Stimulated activated CD4-positive, alpha-beta T cell treated with anti-CD3 and anti-CD28 coated beads, Interleukin-1b, Interleukin-23, amount 100 ng/mL, for 48 hours (primary cell): Measurements from ENCODE around the gene IAH1.
A peak's percentile ranks its signal among the peaks of the same experiment; 100 is the strongest.
"Not testable (repeated sequence)": the region's sequence is repeated elsewhere in the genome, so short reads cannot be mapped to it uniquely, and the experiment has no call there.

Experiments
- DNase-seq: peaks from one replicate; pipeline ENCODE4 v3.0.0-alpha.2; 2020

IAH1 gene

GRCh38 chr2:9473985-9474360 lies 378 bp upstream of the IAH1 start:
- DNase-seq = peak; percentile 69

GRCh38 chr2:9477914-9478313 lies 3.6 kb downstream of the IAH1 start:
- no peak for DNase-seq

- DNase-seq = no peak
Observed at GRCh38 chr2:9478526-9478925, 4.2 kb downstream of the IAH1 start.

DNA sequence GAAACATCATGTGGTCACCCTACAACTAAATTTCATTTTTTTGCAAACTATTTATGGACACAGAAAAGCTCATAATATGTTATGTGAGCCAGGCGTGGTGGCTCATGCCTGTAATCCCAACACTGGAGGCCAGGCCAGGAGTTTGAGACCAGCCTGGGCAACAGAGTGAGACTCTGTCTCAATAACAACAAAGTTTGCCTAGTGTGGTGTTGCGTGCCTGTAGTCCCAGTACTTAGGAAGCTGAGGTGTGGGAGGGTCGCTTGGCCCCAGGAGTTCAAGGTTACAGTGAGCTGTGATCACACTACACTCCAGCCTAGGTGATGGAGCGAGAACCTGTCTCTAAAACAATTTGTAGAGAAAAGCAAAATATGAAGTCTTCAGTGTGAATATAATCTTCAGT lies 5.8 kb downstream of the IAH1 start:
- DNase-seq = no peak

DNA sequence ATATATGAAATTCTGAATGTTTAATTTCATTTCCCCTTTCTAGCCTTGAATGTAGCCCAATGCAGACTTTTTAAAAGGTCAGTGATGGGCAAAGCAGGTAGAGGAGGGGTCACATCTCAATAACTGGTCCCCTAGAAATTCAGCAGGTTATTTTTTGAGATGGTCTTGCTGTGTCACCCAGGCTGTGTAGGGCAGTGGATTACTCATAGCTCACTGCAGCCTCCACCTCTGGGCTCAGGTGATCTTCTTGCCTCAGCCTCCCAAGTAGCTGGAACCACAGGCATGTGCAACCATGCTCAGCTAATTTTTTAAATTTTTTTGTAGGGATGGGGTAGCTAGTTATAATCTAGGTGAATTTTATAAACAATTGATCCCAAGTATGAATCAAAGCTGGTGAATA lies 8.8 kb downstream of the IAH1 start:
- DNase-seq = no peak

- no peak for DNase-seq
Observed at GRCh38 chr2:9484533-9484932, 10.2 kb downstream of the IAH1 start.

DNA sequence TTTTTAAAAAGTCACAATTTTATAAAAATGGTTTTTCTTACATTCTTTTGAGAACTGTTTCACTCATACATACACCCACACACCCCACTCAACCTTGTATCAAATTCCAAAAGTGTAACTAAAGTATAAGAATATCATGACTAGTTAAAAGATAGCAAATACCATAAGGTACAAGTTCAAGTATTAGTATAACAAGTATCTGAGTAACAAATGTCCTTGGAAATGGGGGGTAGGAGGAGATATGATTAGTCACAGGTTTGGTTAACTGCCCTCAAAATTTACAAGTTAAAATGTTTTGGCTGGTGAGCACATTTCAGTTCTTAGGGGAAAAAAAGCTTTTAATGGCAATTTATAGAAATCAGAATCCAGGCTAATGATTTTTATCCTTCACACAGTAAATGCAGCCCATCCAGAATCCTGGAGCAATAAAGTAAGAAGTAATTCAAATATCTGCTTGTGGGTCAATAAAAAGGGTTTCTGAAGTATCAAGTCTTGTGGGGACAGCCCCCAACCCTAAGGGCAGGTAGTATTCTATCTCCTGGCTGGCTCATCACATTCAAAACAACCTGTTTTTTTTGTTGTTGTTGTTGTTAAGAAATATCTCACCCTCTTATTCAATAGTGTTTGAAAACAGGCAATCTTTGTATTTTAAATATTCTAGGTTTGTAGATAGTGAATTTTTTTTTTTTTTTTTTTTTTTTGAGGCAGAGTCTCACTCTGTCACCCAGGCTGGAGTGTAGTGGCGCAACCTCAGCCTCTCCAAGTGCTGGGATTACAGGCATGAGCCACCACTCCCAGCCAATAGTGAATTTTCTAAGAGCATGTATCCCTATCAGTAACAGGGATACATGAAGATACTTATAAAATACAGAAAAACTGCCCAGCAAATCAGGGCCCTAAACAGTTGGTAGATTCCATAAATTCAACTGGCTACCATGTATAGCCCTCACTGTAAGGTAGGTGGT lies 14.5 kb downstream of the IAH1 start:
- DNase-seq = no peak

DNA sequence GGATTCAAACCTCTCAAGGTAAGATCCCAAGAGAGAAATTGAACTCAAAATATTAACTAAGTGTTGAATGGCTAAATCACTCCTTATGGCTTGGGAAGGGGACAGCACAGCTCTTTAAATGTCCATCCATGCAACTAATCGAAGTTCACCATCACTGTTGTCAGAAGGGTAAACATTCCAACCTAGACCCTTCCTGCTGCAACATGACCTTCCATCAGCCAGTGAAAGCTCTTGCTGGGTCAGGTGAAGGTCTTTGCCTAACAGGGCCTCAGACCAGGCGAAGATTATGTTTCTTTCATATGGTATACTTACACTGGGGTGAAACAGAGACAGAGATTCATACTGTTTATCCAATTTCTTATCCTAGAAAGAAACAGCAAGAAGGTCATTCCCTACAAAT lies 16.4 kb downstream of the IAH1 start:
- no peak for DNase-seq

DNA sequence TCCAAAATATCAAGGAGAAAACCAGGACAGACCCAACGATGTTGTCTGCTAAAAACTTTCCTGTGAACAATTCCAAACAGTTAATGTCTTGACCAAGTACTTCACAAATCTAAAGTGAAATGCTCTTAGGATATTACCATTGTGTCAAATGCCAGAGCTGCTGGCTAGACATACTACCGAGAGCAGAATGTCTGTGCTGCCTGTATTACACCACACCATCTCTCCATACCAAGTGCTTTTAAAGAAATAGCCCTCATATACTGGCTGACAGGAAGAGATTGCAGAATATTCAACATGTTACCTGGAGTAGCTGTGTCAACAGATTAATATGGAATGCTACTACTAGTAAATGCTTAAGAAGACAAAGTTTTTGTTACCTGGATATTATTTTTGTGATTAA lies 18.6 kb downstream of the IAH1 start:
- no peak for DNase-seq

DNA sequence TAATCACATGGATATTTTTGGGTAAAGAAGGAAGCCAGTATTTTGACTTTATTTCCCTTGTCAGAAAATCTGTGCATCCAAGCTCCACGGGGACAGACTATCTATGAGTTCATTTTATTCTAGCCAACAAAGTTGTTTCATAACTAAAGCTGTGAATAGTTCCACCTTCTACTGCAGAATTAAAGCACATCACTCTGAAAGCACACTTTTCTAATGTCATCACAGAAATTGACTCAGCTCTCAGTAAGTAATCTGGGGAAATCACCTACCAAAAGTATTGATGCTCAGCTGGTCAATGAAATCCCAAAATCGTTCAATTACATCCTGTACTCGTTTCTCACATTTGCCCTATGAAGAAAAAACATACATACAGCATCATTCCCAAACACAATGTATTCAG lies 19.1 kb downstream of the IAH1 start:
- DNase-seq = no peak

DNA sequence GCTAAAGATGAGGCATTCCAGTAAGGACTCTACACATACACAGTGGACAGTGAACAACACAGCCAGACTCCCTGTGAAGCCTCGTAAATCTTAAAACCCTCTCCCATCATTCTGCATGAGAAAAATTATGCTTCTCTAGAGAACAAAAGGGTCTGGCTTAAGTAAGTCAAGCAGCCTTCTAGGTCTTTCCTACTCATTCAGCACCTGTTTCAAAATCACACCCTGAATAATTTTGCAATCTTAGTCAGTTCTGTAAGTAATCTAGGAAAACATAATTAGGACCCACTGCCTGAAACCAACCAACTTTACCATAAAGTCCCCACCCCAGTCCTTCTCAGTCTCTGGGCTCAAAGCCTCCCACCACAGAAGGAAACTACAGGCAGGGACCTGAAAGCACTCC lies 19.7 kb downstream of the IAH1 start:
- DNase-seq = no peak

DNA sequence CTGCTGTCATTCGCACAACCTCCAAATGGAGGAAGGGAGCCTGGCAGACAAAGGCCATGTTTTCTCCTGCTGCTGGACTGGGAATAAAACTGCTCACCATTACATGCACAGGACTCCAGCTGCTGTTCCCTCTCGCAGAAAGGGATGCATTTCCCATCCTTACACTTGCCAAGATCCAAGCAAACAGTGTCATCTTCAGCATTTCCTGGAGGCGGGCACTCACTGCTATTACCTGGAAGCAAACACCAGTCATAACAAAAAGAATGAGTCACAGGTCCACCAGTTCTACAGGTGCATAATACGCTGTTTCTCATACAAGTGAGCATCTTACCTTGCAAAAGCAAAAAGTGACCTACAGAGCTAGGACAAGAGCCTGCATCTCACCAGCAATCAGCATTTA lies 22.7 kb downstream of the IAH1 start:
- DNase-seq = no peak

DNA sequence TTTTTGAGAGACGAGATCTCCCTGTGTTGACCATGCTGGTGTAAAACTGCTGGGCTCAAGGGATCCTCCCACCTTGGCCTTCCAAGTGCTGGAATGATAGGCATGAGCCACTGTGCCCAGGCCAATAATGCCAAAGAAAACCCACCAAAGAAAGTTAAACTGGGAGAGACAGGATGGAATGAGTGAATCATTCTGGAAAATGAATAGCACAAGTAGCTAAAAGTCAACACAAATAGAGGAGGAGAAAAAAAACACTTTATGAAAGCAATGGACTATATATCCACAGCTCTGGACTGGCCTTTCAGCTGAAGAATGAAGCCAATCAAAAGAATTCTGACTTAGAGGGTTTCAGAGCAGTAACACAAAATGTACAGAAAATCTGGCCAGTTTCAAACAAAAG lies 23.9 kb downstream of the IAH1 start:
- DNase-seq = no peak

DNA sequence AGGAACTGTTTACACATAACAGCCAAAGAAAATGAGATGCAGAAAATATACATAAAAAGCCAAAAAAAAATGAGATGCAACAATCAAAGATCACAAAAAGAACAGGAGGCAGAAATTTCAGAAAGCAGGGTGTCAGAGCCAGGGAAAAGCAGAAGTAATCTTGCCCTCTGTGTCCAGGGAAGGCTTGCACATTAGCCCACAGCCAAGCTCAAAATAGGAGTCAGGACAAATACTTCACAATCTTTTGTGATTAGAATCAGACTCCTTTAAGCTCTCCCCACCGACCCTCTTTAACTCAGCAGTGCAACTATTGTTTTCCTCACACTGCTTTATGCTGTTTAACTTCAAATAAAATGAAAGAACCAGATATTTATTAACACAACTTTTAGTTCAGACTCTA lies 34.6 kb downstream of the IAH1 start:
- no peak for DNase-seq

DNA sequence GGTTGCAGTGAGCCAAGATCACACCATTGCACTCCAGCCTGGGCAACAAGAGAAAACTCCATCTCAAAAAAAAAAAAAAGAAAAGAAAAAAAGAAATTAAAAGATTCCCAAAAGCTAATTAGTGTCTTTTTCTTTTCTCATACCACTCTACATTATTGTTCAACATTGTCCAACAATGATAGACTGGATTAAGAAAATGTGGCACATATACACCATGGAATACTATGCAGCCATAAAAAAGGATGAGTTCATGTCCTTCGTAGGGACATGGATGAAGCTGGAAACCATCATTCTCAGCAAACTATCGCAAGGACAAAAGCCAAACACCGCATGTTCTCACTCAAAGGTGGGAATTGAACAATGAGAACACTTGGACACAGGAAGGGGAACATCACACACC lies 39.6 kb downstream of the IAH1 start:
- not testable (repeated sequence) for DNase-seq

- no peak for DNase-seq
Observed at GRCh38 chr2:9517118-9517782, 42.9 kb downstream of the IAH1 start.

DNA sequence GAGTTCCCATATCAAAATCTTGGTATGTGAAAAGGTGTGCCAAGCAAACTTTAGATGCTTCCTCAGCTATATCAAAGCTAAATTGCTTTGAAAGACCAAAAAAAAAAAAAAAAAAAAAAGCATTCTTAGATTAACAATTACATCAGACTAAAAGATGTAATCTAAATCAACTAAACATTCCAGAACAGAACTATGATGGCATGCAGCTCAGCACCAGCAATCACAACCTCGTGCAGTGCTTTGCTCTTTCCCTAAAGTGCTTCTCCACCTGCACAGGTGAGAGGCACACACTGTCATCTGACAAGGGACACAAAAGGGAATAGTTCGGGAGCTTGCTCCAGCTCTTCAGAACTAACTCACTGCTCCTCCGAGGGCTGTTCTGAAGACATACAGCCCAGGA lies 43.8 kb downstream of the IAH1 start:
- DNase-seq = no peak

DNA sequence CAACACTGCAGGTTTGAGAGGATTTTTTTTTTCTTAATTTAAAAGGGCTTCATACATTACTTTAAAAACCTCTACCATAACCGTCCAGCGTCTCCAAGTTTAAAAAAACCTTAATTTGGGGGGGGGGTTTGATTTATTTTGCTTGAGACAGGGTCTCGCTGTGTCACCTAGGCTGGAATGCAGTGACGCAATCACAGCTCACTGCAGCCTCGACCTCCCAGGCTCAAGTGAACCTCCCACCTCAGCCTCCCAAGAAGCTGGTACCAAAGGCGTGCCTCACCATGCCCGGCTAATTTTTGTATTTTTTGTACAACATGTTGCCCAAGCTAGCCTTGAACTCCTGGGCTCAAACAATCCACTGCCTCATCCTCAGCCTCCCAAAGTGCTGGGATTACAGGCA lies 44.4 kb downstream of the IAH1 start:
- DNase-seq = no peak

DNA sequence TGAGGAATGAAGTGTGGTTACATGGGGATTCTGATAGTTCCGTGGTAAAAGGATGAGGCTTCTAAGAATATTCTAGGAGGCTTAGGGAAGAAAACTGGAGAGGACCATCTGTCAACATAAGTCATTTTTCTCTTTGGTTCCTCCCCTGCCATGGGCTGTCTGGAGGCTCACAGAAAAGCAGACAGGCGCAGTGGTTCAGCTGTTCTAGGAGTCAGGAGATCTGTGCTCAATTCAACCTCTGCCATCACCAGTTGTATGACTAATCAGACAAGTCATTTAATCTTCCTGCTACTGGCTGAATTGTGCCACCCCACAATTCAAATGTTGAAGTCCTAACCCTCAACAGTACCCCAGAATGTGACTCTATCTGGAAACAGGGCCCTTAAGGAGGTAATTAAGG lies 44.9 kb downstream of the IAH1 start:
- no peak for DNase-seq

GRCh38 chr2:9524291-9524690 lies 49.9 kb downstream of the IAH1 start:
- no peak for DNase-seq

DNA sequence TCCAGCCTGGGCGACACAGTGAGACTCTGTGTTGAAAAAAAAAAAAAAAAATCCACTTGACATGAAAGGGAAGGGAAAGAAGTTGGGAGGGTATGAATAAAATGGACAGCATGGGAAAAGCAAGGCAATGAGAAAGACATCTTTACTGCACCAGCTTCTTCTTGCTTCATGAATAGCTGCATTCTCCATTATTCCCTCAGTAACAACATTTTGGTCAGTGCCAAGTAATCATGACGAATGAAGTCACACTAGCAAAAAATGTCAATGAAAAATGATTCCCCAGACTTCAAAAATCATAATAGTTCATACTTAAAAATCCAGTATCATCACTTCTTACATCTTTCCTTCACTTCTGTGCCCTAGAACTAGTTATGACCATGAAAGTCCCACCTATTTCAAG lies 50.9 kb downstream of the IAH1 start:
- DNase-seq = no peak

- DNase-seq = no peak
Observed at GRCh38 chr2:9527995-9528787, 53.8 kb downstream of the IAH1 start.

DNA sequence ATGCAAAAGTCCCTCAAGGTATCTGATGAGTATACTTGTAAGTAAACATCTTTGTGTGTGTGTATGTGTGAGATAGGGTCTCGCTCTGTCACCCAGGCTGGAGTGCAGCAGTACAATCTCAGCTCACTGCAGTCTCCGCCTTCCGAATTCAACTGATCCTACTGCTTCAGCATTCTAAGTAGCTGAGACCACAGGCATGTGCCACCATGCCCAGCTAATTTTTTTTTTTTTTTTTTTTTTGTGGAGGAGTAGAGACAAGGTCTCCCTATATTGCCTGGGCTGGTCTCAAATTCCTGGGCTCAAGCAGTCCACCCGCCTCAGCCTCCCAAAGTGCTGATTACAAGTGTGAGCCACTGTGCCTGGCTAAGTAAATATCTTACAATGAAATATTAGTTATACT lies 58.1 kb downstream of the IAH1 start:
- DNase-seq = no peak

- no peak for DNase-seq
Observed at GRCh38 chr2:9533663-9534062, 59.3 kb downstream of the IAH1 start.
